GM18867 (cell line): ENCODE data around the gene FRMD4A.
"Not testable (repeated sequence)": the region's sequence is repeated elsewhere in the genome, so short reads cannot be mapped to it uniquely, and the experiment has no call there.

Experiments
- ATAC-seq: cut with Tn5 transposase; IDR thresholded peaks from one replicate; pipeline ENCODE4 v1.9.1; 2021; ENCODE audit warnings: mild to moderate bottlenecking, moderate library complexity; ENCODE audit not compliant: unreplicated experiment

FRMD4A gene

DNA sequence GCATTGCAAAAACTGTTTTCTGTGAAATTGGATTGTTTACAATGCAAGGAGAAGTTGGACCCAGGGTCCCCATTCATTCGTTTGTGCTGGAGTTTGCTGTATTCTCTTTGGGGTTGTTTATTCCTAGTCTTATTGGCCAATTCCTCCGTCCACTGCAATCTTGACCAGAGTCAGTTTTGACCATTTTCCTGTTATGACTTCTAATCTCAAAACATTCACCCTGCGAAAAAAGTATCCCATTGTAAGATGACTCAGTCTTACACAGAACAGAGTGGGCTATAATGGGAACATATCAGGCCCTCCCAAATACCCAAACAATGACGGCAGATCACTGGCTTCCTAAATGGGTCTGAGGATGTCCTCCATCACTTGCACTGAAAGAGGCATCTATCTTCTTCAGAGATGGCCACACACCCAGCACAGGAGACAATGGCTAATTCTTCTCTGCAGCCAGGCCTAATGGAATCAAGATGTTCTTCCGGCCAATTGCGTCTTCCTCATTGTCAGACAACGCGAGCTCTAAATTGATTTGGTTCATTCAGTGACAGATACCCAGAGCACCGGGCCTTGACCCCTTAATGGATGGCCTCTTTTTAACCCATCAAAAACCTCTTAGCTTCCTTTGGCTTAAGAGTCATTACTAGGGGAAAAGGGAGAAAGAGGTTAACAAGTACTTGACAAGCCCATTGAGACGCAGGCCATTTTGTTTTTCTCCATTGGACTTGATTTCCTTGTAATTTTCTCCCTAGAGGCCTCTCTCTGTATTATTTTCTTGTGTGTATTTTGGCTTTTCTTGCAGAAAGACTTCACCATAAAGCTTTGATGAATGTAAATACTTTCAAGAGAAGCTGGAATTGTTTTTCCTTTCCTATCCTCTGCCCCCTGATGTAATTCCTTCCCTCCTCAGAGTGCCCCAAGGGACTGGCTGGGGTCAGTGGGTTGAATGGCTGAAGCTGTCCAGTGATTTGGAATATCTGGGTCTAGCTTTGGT lies 614.3 kb downstream of the FRMD4A start:
- ATAC-seq, result no peak

DNA sequence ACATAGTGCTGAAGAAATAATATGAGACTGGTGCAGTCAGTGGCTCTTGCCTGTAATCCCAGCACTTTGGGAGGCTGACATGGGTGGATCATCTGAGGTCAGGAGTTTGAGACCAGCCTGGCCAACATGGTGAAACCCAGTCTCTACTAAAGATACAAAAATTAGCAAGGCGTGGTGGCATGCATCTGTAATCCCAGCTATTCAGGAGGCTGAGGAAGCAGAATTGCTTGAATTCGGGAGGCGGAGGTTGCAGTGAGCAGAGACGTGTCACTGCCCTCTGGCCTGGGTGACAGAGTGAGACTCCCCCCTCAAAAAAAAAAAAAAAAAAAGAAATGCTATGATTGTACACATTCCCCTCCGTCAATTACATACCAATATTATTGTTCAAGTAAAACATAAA lies 615.1 kb downstream of the FRMD4A start:
- not testable (repeated sequence) for ATAC-seq

DNA sequence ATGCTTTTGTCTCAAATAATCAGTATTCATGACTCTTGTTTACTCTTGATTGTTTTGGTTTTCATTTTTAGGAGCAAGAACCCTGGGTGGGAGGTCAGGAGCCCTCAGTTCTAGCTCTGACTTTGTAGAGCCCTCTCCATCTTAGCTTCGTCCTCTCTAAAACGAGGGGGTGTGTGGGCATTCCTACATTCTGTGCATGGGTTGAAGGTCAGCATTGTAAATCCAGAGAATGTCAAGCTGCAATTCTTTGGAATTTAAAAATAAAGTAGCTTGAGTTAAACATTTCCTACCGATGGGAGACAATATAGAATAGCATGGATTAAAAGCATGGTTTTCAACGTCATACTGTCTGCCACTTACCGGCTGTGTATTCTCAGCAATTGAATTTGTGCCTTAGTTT lies 615.6 kb downstream of the FRMD4A start:
- no peak for ATAC-seq

DNA sequence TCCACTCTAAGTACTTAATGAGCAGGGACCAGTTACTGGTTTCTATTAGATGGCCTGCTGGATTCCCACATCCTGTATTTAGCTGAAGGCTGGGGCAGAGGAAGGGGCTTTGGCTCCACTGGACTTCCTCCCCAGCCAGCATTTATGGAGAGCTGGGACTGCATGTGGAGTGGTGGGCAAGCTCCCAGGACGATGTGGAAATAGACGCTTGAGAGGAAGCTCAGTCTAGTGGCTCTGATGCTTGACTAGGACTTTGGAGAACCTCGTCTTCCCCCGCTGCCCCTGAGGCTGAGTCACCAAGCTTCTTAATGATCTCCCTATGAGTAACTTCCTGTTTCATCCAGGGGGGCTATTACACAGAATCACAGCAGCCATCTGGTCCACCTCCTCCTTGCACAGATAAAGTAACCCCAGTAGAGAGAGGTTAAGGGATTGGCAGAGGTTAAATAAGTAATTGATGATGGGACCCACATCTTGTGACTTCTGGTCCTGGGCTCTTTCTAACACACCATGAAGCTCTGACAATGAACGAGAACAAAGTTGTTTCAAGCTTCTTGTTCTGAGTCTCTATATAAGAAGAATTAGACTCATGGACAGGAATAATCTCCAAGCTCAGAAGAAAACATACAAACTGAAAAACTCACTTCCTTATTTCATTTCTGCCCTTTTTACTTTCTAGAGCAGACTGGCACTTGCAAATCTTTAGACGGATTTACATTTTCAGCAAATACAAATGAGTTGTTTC lies 617.7 kb downstream of the FRMD4A start:
- ATAC-seq, result peak; percentile 84

GRCh38 chr10:13712476-13712836 lies 618.3 kb downstream of the FRMD4A start:
- ATAC-seq, result no peak

GRCh38 chr10:13711291-13711690 lies 619.4 kb downstream of the FRMD4A start:
- no peak for ATAC-seq

DNA sequence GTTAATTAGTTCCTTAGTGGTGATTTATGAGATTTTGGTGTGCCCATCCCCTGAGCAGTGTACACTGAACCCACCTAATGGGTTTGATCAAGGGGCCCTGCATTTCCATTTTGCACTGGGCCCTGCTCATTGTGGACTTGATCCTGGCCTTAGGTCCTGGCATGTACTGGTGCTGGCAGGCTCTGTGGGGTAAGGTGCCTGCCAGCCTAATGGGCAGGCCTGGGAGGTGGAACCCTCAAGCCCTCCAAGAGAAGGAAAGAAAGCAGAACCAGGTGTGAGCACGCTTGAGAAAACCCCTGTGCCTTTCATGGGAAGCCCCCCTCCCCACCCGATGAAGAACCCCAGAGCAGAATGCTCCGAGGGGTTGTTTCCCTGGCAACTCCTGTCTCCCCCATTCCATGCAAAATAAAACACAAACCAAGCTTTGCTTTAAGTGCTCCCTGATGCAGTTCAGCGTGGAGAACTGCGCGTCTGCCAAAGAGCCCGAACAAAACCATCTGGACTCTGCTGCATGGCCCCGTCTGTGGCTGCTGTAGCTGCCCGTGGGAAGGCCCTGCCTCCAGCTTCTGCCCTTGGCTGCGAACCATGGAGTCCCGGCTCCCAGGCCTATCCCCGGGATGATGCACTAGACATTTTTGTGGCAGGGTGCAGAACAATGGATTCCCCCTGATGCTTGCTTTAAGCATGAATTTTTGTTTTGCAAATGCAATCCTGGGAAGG lies 620.6 kb downstream of the FRMD4A start:
- ATAC-seq, result no peak

DNA sequence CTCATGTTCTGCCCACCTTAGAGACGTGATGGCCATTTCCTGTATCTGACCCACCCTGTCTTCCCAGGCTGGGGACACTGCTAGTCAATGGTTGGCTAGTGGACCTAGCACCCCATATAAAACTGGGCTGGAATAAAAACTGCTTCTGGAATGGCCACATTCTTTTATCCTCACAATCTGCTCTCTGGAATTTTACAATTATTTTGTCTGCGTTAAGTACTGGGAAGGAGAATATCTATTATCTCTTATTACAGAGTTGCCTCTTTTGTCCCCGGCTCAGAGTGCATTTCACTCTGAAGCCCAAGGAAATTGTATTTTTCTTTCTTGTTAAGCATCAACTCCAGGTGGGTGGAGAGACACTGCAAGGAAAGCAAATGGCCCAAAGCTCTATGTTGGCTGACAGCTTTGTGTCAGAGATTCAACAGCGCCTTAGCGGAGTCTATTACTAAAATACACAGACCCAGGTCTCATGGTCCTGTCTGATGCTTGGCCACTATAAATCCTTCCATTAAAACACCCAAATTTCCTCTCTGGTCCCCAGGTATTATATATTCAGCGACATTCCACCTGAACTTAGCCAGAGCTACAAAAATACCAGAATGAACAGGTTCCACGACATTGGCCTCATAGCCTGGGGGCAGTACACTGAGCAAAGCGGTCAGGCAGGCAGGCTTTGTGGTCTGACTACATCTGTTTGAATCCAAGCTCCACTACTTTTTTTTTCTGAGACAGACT lies 622.3 kb downstream of the FRMD4A start:
- ATAC-seq, result no peak

DNA sequence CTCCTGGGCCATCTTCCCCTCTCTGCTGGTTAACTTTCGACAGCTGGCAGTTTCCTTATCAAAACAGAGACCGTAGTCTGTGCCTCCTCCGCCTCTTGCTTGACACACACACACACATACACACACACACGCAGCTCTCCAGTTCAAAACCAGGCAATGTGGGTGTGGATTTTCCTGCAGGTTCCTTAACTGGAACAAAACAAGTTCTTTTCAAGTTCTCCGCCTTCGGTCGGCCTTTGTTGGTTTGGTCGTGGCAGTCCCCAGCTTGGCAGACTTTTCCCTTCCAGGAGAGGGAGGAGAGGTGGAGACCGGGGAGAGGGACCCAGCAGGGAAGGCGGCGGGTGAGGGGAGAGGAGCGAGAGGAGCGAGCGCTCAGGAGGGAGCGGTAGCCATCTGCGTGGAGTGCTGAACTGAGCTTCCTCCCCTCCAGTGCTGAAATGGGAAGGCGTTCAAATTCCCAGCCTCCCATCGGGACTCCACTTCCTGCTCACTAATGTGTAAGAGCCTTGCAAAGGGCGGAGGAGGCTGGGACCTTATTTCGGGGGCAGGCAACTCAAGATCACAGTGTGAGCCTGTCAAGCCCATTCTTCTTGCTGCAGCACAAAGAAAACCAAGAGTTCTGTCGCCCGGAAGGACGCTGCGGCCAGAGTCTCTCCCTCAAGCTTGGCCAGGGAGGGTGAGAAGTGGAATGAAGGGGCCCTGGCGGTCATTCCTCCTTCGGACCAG lies 623.4 kb downstream of the FRMD4A start:
- no peak for ATAC-seq

GRCh38 chr10:13706604-13707003 lies 624.1 kb downstream of the FRMD4A start:
- ATAC-seq, result no peak

- ATAC-seq, result no peak
Observed at GRCh38 chr10:13706175-13706574, 624.5 kb downstream of the FRMD4A start.

GRCh38 chr10:13705526-13706174 lies 625.1 kb downstream of the FRMD4A start:
- ATAC-seq, result no peak

- ATAC-seq, result no peak
Observed at GRCh38 chr10:13704964-13705363, 625.8 kb downstream of the FRMD4A start.

- ATAC-seq, result no peak
Observed at GRCh38 chr10:13703997-13704536, 626.7 kb downstream of the FRMD4A start.

- ATAC-seq, result no peak
Observed at GRCh38 chr10:13703101-13703818, 627.5 kb downstream of the FRMD4A start.

DNA sequence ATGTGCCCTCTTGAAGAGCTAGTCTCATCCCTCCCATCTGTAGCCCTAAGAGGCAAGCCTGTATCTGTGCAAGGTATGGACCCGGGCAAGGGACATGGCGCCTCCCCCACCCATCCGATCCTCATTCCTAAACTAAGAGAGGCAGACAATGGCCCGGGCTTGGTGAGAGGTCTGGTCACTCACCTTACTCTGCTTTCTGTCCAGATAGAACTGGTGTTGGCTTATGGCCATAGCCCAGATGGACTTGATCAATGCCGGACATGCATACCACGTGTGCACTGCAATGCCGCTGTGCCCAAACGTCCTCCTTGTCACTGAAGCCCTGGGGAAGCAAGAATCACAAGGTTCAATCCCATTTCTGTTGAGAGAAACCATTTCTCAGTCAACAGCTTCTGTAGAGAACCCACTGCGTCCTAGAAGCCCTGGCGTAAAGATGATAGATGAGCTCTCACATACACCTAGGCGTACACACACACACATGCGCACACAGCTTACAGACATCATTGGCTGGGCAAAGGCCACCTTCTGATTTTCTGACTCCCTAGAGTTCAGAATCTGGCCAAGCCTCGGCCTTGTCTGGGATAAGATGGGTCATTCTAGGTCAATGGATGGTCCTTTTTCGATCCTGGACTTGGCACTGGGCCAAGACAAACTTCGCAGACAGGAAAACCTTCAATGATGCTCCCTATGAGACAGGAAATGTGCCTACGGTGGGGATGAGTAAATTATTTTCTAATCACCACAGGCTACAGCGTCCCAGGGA lies 629.4 kb downstream of the FRMD4A start:
- ATAC-seq, result no peak

- ATAC-seq, result no peak
Observed at GRCh38 chr10:13700473-13701144, 630.1 kb downstream of the FRMD4A start.
